ENCODE data around the gene NAP1L5.

DNA sequence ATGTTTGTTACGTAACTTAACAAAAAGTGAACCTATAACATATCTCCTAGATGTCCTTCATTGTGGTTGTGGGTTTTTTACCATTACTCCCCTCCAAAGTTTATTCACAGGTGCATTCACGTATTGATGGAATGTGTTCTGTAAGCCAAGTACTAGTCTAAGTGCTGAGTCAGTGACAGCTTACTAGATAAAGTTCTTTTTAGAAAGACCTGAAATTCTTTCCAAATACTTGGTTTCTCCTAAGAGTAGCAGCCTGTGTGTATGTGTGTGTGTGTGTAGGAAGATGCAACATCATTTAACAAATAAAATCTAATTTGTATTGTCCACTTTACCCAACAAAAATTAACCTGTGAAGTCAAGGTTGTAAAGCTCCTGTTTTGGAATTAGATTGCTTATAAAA is 22.1 kb downstream of the NAP1L5 start:
- TF ChIP-seq ZSCAN30 (tag by site-specific recombination; IDR thresholded peaks at IDR 0.05) (no peak), ZNF274 (IDR thresholded peaks at IDR 0.05; ENCODE audit: low read length) (no peak), ZNF274 (tag by site-specific recombination; IDR thresholded peaks at IDR 0.05; ENCODE audit: borderline replicate concordance) (no peak), REST (tag by site-specific recombination; IDR thresholded peaks at IDR 0.05) (no peak), ZBTB20 (tag by site-specific recombination; IDR thresholded peaks at IDR 0.05) (no peak), CTCF (tag by site-specific recombination; IDR thresholded peaks at IDR 0.05) (no peak), ZFP3 (tag by site-specific recombination; IDR thresholded peaks at IDR 0.05; ENCODE audit: low read depth) (no peak), KLF8 (tag by site-specific recombination; IDR thresholded peaks at IDR 0.05) (no peak), ZBTB7A (tag by site-specific recombination; IDR thresholded peaks at IDR 0.05; ENCODE audit: low read depth) (no peak), ZNF23 (tag by site-specific recombination; IDR thresholded peaks at IDR 0.05; ENCODE audit: borderline replicate concordance) (no peak), ZNF677 (tag by site-specific recombination; IDR thresholded peaks at IDR 0.05) (no peak)
- TF ChIP-seq, protein P1, sequence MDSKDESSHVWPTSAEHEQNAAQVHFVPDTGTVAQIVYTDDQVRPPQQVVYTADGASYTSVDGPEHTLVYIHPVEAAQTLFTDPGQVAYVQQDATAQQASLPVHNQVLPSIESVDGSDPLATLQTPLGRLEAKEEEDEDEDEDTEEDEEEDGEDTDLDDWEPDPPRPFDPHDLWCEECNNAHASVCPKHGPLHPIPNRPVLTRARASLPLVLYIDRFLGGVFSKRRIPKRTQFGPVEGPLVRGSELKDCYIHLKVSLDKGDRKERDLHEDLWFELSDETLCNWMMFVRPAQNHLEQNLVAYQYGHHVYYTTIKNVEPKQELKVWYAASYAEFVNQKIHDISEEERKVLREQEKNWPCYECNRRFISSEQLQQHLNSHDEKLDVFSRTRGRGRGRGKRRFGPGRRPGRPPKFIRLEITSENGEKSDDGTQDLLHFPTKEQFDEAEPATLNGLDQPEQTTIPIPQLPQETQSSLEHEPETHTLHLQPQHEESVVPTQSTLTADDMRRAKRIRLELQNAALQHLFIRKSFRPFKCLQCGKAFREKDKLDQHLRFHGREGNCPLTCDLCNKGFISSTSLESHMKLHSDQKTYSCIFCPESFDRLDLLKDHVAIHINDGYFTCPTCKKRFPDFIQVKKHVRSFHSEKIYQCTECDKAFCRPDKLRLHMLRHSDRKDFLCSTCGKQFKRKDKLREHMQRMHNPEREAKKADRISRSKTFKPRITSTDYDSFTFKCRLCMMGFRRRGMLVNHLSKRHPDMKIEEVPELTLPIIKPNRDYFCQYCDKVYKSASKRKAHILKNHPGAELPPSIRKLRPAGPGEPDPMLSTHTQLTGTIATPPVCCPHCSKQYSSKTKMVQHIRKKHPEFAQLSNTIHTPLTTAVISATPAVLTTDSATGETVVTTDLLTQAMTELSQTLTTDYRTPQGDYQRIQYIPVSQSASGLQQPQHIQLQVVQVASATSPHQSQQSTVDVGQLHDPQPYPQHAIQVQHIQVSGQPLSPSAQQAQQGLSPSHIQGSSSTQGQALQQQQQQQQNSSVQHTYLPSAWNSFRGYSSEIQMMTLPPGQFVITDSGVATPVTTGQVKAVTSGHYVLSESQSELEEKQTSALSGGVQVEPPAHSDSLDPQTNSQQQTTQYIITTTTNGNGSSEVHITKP (tag by site-specific recombination; IDR thresholded peaks at IDR 0.05), result no peak
- TF ChIP-seq, protein P2, sequence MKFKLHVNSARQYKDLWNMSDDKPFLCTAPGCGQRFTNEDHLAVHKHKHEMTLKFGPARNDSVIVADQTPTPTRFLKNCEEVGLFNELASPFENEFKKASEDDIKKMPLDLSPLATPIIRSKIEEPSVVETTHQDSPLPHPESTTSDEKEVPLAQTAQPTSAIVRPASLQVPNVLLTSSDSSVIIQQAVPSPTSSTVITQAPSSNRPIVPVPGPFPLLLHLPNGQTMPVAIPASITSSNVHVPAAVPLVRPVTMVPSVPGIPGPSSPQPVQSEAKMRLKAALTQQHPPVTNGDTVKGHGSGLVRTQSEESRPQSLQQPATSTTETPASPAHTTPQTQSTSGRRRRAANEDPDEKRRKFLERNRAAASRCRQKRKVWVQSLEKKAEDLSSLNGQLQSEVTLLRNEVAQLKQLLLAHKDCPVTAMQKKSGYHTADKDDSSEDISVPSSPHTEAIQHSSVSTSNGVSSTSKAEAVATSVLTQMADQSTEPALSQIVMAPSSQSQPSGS (tag by site-specific recombination; IDR thresholded peaks at IDR 0.05; ENCODE audit: low read depth), result no peak
